Brain microvascular endothelial cell (primary cell): ENCODE measurements around the gene ATP6V0C.

Experiments
- DNase-seq: peaks from one replicate; pipeline ENCODE4 v3.0.0-alpha.2; 2020
- H3K27ac ChIP-seq: fragments of 250-450 bp; sonication (Bioruptor Pico); 2 replicates; pipeline ENCODE4 v1.5.1; 2020; ENCODE audit warnings: mild to moderate bottlenecking, moderate library complexity
- H3K27me3 ChIP-seq: fragments of 250-450 bp; sonication (Bioruptor Pico); replicated peaks from 2 replicates; pipeline ENCODE4 v1.5.1; 2020; ENCODE audit warnings: mild to moderate bottlenecking
- H3K36me3 ChIP-seq: fragments of 250-450 bp; sonication (Bioruptor Pico); replicated peaks from 2 replicates; pipeline ENCODE4 v1.5.1; 2020; ENCODE audit warnings: mild to moderate bottlenecking
- H3K4me3 ChIP-seq: 2 replicates; pipeline ENCODE4 v1.5.1; 2011; ENCODE audit warnings: low read depth, mild to moderate bottlenecking, control low read depth, low read length, moderate library complexity
- CTCF ChIP-seq: IDR thresholded peaks from 2 replicates; pipeline ENCODE4 v1.5.1; 2011; ENCODE audit warnings: low read depth, mild to moderate bottlenecking, moderate library complexity, low read length, control low read depth, inconsistent platforms; ENCODE audit errors: missing control alignments
- in situ Hi-C: cut with HindIII; loops from 2 replicates; pipeline ENCODE4 v1.10.0; 2017; ENCODE audit warnings: low sequenced_read_pairs, low pct_ligation_motif_present

ATP6V0C gene

GRCh38 chr16:2508722-2509400, 4.9 kb upstream of the ATP6V0C start:
- Histone ChIP-seq H3K36me3 (peaks cover under 1% of the 10 kb centered on the region), H3K27ac (no peak overlapping the region), H3K27me3 (no peaks in the 10 kb centered on the region), H3K4me3 (no peak overlapping the region)
- no peak for TF ChIP-seq CTCF
- DNase-seq = no peak
- in situ Hi-C loops = no loop called here

GRCh38 chr16:2511128-2511800, 2.5 kb upstream of the ATP6V0C start:
- Histone ChIP-seq H3K27me3 (no peaks in the 10 kb centered on the region), H3K27ac (no peak overlapping the region), H3K4me3 (no peak overlapping the region), H3K36me3 (peaks cover 4% of the 10 kb centered on the region)
- in situ Hi-C loops = no loop called here
- no peak for TF ChIP-seq CTCF
- DNase-seq = peak; percentile 52

GRCh38 chr16:2511996-2512734, 1.6 kb upstream of the ATP6V0C start:
- Histone ChIP-seq H3K27ac (no peak overlapping the region), H3K36me3 (peaks cover 4% of the 10 kb centered on the region), H3K27me3 (no peaks in the 10 kb centered on the region), H3K4me3 (no peak overlapping the region)
- in situ Hi-C loops = no loop called here
- DNase-seq = no peak
- TF ChIP-seq CTCF = no peak

GRCh38 chr16:2512735-2513404, 882 bp upstream of the ATP6V0C start:
- H3K27me3 ChIP-seq = no peaks in the 10 kb centered on the region
- no peak for DNase-seq
- peaks cover 4% of the 10 kb centered on the region for H3K36me3 ChIP-seq
- in situ Hi-C loops = no loop called here
- no peak overlapping the region for H3K27ac ChIP-seq
- H3K4me3 ChIP-seq = peak overlapping the region; percentile 88
- peak; percentile 24 for TF ChIP-seq CTCF

- in situ Hi-C loops = no loop called here
- peak overlapping the region; percentile 88 for H3K4me3 ChIP-seq
- no peak for DNase-seq
- H3K36me3 ChIP-seq = peaks cover 7% of the 10 kb centered on the region
- H3K27ac ChIP-seq = peak overlapping the region; percentile 83
- no peak for TF ChIP-seq CTCF
- no peaks in the 10 kb centered on the region for H3K27me3 ChIP-seq
Measured at GRCh38 chr16:2514333-2515179, 804 bp downstream of the ATP6V0C start.
